ENCODE data around the gene RNF144A. TPM values are rescaled to one million over a fixed set of nuclear protein-coding genes. Genes with fewer than 3 reads are reported as not detected.

The RNF144A gene
- total RNA-seq, 1 experiment from 2014 or later, result 10.6 TPM

DNA sequence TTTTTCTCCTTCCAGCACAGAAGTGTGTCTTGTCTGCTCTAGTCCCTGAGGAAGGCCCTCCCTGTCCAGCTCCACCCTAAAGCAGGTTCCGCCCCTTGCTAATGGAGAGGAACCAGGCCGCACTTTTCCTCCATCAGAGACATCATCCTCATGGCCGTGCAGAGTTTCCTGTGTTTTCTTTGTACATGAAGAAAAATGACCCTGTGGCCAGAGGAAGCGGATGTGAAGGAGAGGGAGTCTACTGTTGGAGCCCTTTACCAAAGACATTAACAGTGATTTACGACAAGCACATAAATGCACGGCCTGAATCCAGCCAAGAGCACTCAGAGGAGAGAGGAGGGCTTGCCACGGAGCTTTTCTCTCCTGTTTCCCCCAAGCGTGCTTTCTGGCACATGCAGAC, 109.5 kb downstream of the RNF144A start:
- no peak overlapping the region for H2BK12ac ChIP-seq (ENCODE audit: insufficient read length, low read depth, low read length)
- TF ChIP-seq, protein P1, sequence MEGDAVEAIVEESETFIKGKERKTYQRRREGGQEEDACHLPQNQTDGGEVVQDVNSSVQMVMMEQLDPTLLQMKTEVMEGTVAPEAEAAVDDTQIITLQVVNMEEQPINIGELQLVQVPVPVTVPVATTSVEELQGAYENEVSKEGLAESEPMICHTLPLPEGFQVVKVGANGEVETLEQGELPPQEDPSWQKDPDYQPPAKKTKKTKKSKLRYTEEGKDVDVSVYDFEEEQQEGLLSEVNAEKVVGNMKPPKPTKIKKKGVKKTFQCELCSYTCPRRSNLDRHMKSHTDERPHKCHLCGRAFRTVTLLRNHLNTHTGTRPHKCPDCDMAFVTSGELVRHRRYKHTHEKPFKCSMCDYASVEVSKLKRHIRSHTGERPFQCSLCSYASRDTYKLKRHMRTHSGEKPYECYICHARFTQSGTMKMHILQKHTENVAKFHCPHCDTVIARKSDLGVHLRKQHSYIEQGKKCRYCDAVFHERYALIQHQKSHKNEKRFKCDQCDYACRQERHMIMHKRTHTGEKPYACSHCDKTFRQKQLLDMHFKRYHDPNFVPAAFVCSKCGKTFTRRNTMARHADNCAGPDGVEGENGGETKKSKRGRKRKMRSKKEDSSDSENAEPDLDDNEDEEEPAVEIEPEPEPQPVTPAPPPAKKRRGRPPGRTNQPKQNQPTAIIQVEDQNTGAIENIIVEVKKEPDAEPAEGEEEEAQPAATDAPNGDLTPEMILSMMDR (conservative IDR thresholded peaks at IDR 0.05), result no peak
- H3K4me3 Mint-ChIP-seq, result no peak overlapping the region
- H3K23me2 ChIP-seq (ENCODE audit: insufficient read length, low read depth, low read length, poor library complexity, severe bottlenecking), result no peaks in the 10 kb centered on the region
- no peak overlapping the region for H2BK20ac ChIP-seq (ENCODE audit: low read depth, low read length, poor library complexity, severe bottlenecking)
- H3K4ac ChIP-seq (ENCODE audit: low read depth, low read length), result no peak overlapping the region
- H3K27me3 Mint-ChIP-seq (ENCODE audit: low read depth), result no peaks in the 10 kb centered on the region
- no peak overlapping the region for H3K23ac ChIP-seq (ENCODE audit: insufficient read length, low read depth, low read length)
- peaks cover 9 to 14% (median 12%) of the 10 kb centered on the region in 3 experiments; a peak in 4 of 7 replicates for H3K36me3 Mint-ChIP-seq (ENCODE audit: insufficient read depth in 1 of 3, low read depth in 3 of 3)
- no peak overlapping the region for H3K27ac ChIP-seq (ENCODE audit: insufficient read length, low read depth, low read length)
- H3K9me3 Mint-ChIP-seq, result no peaks in the 10 kb centered on the region
- H2BK15ac ChIP-seq (ENCODE audit: low read depth, low read length), result no peak overlapping the region
- no peak overlapping the region for H3T11ph ChIP-seq (ENCODE audit: low read length)
- H3K4me1 ChIP-seq (ENCODE audit: insufficient read depth, low read length), result no peaks in the 10 kb centered on the region
- H3K14ac ChIP-seq (ENCODE audit: insufficient read depth, low read length), result no peak overlapping the region
- no peak overlapping the region for H2AFZ ChIP-seq (ENCODE audit: low read length)
- H3K56ac ChIP-seq (ENCODE audit: insufficient read length, low read depth, low read length), result no peak overlapping the region
- no peaks in the 10 kb centered on the region for H3K9me3 ChIP-seq (ENCODE audit: control insufficient read depth, low read depth, low read length)
- no peaks in the 10 kb centered on the region for H4K20me1 ChIP-seq (ENCODE audit: control insufficient read depth, insufficient read depth, insufficient read length)
- H2AK5ac ChIP-seq (ENCODE audit: insufficient read length, low read length), result no peak overlapping the region
- no peak overlapping the region for H3K4me2 ChIP-seq (ENCODE audit: insufficient read depth, insufficient read length, low read length)
- no peaks in the 10 kb centered on the region for H3K27me3 ChIP-seq (ENCODE audit: insufficient read depth, low read length)
- H2BK5ac ChIP-seq (ENCODE audit: insufficient read length, low read length), result no peak overlapping the region
- DNase-seq, result no peak
- H3K4me1 Mint-ChIP-seq, result peaks cover 0 to 2% of the 10 kb centered on the region in 2 experiments; a peak in 2 of 4 replicates
- H3K79me1 ChIP-seq (ENCODE audit: insufficient read depth, low read depth, low read length, poor library complexity, severe bottlenecking), result no peaks in the 10 kb centered on the region
- no peak overlapping the region for H4K8ac ChIP-seq (replicated peaks; ENCODE audit: insufficient read length, low read depth, low read length)
- no peak overlapping the region for H2BK120ac ChIP-seq (ENCODE audit: low read depth, low read length, poor library complexity, severe bottlenecking)
- H3K27ac Mint-ChIP-seq, result no peak overlapping the region
- no CpG with 5 or more reads among the region's 8 CpGs for WGBS (ENCODE audit: extremely low coverage, insufficient read length, low lambda C conversion rate)
- H3K79me2 ChIP-seq (ENCODE audit: insufficient read depth, low read length), result no peaks in the 10 kb centered on the region
- no peak overlapping the region for H3K9ac ChIP-seq (ENCODE audit: extremely low read depth, insufficient read length, low read length)
- H3K18ac ChIP-seq (ENCODE audit: insufficient read length, low read depth, low read length), result no peak overlapping the region
- no peak overlapping the region for H4K91ac ChIP-seq (ENCODE audit: insufficient read length, low read depth, low read length)
- no peak overlapping the region for H4K5ac ChIP-seq (ENCODE audit: insufficient read length, low read depth, low read length)

Data from H9 (cell line).